LHCN-M2 (cell line): ENCODE results near the gene CST3. TPM values are rescaled to one million over a fixed set of nuclear protein-coding genes. Genes with fewer than 3 reads are reported as not detected.
"Not testable (repeated sequence)": the region's sequence is repeated elsewhere in the genome, so short reads cannot be mapped to it uniquely, and the experiment has no call there.

Experiments
- DNase-seq: peaks from one replicate; pipeline ENCODE4 v3.0.0-alpha.2; 2012; ENCODE audit warnings: low read depth
- total RNA-seq: library from RNA; depleted of rRNA; stranded (reverse); fragments of >200 nt; gene quantifications from 2 replicates; pipeline ENCODE4 v1.2.3, GENCODE V29; 2014

Gene CST3
- total RNA-seq, 1 experiment from 2014 or later: 431 TPM

GRCh38 chr20:23662276-23662870, 24.6 kb upstream of the CST3 start:
- no peak for DNase-seq

GRCh38 chr20:23661002-23661429, 23.3 kb upstream of the CST3 start:
- no peak for DNase-seq

GRCh38 chr20:23659989-23660837, 22.5 kb upstream of the CST3 start:
- peak; percentile 38 for DNase-seq

- DNase-seq: not testable (repeated sequence)
These were observed 21.8 kb upstream of the CST3 start for GRCh38 chr20:23659610-23659988.

- no peak for DNase-seq
These were observed 21.3 kb upstream of the CST3 start for GRCh38 chr20:23658989-23659609.

- DNase-seq: no peak
These were observed 20.6 kb upstream of the CST3 start for GRCh38 chr20:23658336-23658735.

GRCh38 chr20:23657202-23657601, 19.4 kb upstream of the CST3 start:
- DNase-seq: no peak

- no peak for DNase-seq
These were observed 18.6 kb upstream of the CST3 start for GRCh38 chr20:23656372-23656771.

- no peak for DNase-seq
These were observed 17.9 kb upstream of the CST3 start for GRCh38 chr20:23655491-23656211.

- DNase-seq: no peak
These were observed 17.0 kb upstream of the CST3 start for GRCh38 chr20:23654717-23655116.

GRCh38 chr20:23654000-23654399, 16.2 kb upstream of the CST3 start:
- DNase-seq: no peak

- DNase-seq: no peak
These were observed 15.7 kb upstream of the CST3 start for GRCh38 chr20:23653400-23653938.

GRCh38 chr20:23652926-23653325, 15.2 kb upstream of the CST3 start:
- DNase-seq: no peak

- DNase-seq: no peak
These were observed 14.6 kb upstream of the CST3 start for GRCh38 chr20:23652371-23652770.

GRCh38 chr20:23651117-23651516, 13.4 kb upstream of the CST3 start:
- no peak for DNase-seq

- DNase-seq: no peak
These were observed 12.2 kb upstream of the CST3 start for GRCh38 chr20:23649830-23650417.

- no peak for DNase-seq
These were observed 11.5 kb upstream of the CST3 start for GRCh38 chr20:23649242-23649641.

GRCh38 chr20:23647346-23647745, 9.6 kb upstream of the CST3 start:
- no peak for DNase-seq

- peak; percentile 49 for DNase-seq
These were observed 8.5 kb upstream of the CST3 start for GRCh38 chr20:23646106-23646873.

- DNase-seq: no peak
These were observed 7.8 kb upstream of the CST3 start for GRCh38 chr20:23645575-23645974.

- DNase-seq: no peak
These were observed 6.4 kb upstream of the CST3 start for GRCh38 chr20:23644164-23644563.
